ENCODE data around the gene ATN1. TPM values are rescaled to one million over a fixed set of nuclear protein-coding genes. Genes with fewer than 3 reads are reported as not detected.

The ATN1 gene
- total RNA-seq, 2 experiments from 2014 or later, result 0.98 to 6.7 TPM

DNA sequence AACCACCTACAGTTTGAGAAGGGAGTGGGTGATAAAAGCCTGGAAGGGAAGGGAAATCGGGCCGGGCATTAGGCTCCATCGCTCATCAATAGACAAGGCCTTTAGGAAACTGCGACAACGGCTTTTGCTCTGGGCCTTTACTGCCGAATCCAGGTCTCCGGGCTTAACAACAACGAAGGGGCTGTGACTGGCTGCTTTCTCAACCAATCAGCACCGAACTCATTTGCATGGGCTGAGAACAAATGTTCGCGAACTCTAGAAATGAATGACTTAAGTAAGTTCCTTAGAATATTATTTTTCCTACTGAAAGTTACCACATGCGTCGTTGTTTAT is 15.6 kb downstream of the ATN1 start:
- intact Hi-C loops (cut with micrococcal nuclease; ENCODE audit: unreplicated experiment), result no loop called here
- H3K9me2 ChIP-seq (ENCODE audit: insufficient read depth, low read length), result no peaks in the 10 kb centered on the region
- no peaks in the 10 kb centered on the region for H4K20me1 ChIP-seq (ENCODE audit: insufficient read depth, low read length)
- H3K4me1 ChIP-seq (ENCODE audit: insufficient read depth, low read length, poor library complexity, severe bottlenecking), result peaks cover 42% of the 10 kb centered on the region
- peak overlapping the region; percentile 96 for H3K27ac ChIP-seq (ENCODE audit: low read depth, low read length, poor library complexity, severe bottlenecking)
- no peaks in the 10 kb centered on the region for H3K36me3 ChIP-seq (ENCODE audit: insufficient read depth, low read length)
- DNase-seq (ENCODE audit: low spot score), result peak; percentile 94
- ChIA-PET POLR2A (interaction anchor here (0.5 to 5.6 kb wide), 31 partner anchors 8 to 710 kb away, joined by 3 to 155 read pairs (median 4); partner anchors contain the start of genes C1R, C1RL, CDCA3 and EMG1), CTCF (ENCODE audit: unreplicated experiment) (interaction anchor here (1.1 to 6.0 kb wide), 3 partner anchors 9 to 168 kb away, joined by 3 to 110 read pairs (median 3); no protein-coding TSS in a partner anchor)
- H3K4me2 ChIP-seq (ENCODE audit: low read length), result peak overlapping the region; percentile 89
- TF ChIP-seq, protein P1, sequence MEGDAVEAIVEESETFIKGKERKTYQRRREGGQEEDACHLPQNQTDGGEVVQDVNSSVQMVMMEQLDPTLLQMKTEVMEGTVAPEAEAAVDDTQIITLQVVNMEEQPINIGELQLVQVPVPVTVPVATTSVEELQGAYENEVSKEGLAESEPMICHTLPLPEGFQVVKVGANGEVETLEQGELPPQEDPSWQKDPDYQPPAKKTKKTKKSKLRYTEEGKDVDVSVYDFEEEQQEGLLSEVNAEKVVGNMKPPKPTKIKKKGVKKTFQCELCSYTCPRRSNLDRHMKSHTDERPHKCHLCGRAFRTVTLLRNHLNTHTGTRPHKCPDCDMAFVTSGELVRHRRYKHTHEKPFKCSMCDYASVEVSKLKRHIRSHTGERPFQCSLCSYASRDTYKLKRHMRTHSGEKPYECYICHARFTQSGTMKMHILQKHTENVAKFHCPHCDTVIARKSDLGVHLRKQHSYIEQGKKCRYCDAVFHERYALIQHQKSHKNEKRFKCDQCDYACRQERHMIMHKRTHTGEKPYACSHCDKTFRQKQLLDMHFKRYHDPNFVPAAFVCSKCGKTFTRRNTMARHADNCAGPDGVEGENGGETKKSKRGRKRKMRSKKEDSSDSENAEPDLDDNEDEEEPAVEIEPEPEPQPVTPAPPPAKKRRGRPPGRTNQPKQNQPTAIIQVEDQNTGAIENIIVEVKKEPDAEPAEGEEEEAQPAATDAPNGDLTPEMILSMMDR (conservative IDR thresholded peaks at IDR 0.05; ENCODE audit: low read length), result no peak
- TF ChIP-seq EZH2phosphoT487 (IDR thresholded peaks at IDR 0.05; ENCODE audit: borderline replicate concordance, low read depth, low read length), result no peak
- H3K79me2 ChIP-seq (ENCODE audit: insufficient read depth, low read depth, low read length), result peaks cover 9% of the 10 kb centered on the region; the same call in 1 of the 2 replicates
- BruUV-seq (replicated peaks), result no TSS peak
- H2AFZ ChIP-seq (ENCODE audit: low read length), result peak overlapping the region; percentile 27; the same call in 1 of the 2 replicates
- H3K9me3 ChIP-seq (ENCODE audit: low read length), result no peaks in the 10 kb centered on the region
- H3K4me3 ChIP-seq (ENCODE audit: low read depth, low read length, poor library complexity, severe bottlenecking), result peak overlapping the region; percentile 73

DNA sequence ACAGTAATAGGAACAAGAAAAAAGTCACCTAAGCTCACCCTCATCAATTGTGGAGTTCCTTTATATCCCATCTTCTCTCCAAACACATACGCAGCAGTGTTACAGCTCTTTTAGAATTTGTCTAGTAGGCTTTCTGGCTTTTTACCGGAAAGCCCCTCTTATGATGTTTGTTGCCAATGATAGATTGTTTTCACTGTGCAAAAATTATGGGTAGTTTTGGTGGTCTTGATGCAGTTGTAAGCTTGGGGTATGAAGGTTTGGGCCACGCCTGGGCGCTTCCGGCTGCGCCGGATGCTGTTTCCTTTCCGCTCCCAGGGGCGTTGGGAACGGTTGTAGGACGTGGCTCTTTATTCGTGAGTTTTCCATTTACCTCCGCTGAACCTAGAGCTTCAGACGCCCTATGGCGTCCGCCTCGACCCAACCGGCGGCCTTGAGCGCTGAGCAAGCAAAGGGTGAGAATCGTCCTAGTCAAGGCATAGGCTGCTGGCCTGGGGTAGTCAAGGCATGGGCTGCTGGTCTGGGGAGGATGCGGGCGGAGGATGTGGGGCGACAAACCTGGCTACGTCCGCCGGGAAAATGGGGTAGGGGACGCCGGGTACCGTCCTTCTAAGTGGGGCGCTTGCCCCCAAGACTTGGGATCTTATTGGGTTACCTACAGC is 16.1 kb downstream of the ATN1 start, which contains the start of the genes C12orf57 and RNU7-1:
Gene C12orf57, plus strand, starts transcription at position 301 of the 659 bp plus-strand sequence. Its CDS starts 100 bp downstream, at position 401.
Gene RNU7-1, plus strand, starts transcription at position 95 of the 659 bp plus-strand sequence.
- Histone ChIP-seq H3K9me3 (ENCODE audit: low read length) (no peaks in the 10 kb centered on the region), H3K4me3 (ENCODE audit: low read depth, low read length, poor library complexity, severe bottlenecking) (peak within 1 kb of the TSS; percentile 73), H3K79me2 (ENCODE audit: insufficient read depth, low read depth, low read length) (peaks cover 9% of the 10 kb centered on the region; the same call in 1 of the 2 replicates), H3K27ac (ENCODE audit: low read depth, low read length, poor library complexity, severe bottlenecking) (peak within 1 kb of the TSS; percentile 96), H2AFZ (ENCODE audit: low read length) (peak within 1 kb of the TSS; percentile 53; the same call in 1 of the 2 replicates), H3K4me2 (ENCODE audit: low read length) (peak within 1 kb of the TSS; percentile 89), H3K9me2 (ENCODE audit: insufficient read depth, low read length) (no peaks in the 10 kb centered on the region), H3K36me3 (ENCODE audit: insufficient read depth, low read length) (no peaks in the 10 kb centered on the region), H4K20me1 (ENCODE audit: insufficient read depth, low read length) (no peaks in the 10 kb centered on the region), H3K4me1 (ENCODE audit: insufficient read depth, low read length, poor library complexity, severe bottlenecking) (peaks cover 41% of the 10 kb centered on the region)
- POLR2A ChIA-PET, result interaction anchor here (0.5 to 5.6 kb wide), 34 partner anchors 8 to 710 kb away, joined by 3 to 155 read pairs (median 4); partner anchors contain the start of genes C1R, C1RL, CDCA3 and EMG1
- no peak for TF ChIP-seq EZH2phosphoT487 (IDR thresholded peaks at IDR 0.05; ENCODE audit: borderline replicate concordance, low read depth, low read length)
- TF ChIP-seq, protein P1 (conservative IDR thresholded peaks at IDR 0.05; ENCODE audit: low read length), result no peak
- CTCF ChIA-PET (ENCODE audit: unreplicated experiment), result interaction anchor here (1.1 to 6.0 kb wide), 4 partner anchors 8 to 167 kb away, joined by 3 to 110 read pairs (median 4); no protein-coding TSS in a partner anchor
- peak; percentile 95 for DNase-seq (ENCODE audit: low spot score)
- intact Hi-C loops (cut with micrococcal nuclease; ENCODE audit: unreplicated experiment), result loop anchor here (1.0 to 2.0 kb wide), 5 partner anchors 16 to 165 kb away; partner anchors contain the start of genes C1R, C1RL and LPCAT3
- BruUV-seq (replicated peaks), result TSS peak; percentile 83

Measured in OCI-LY7 (cell line).